SU-DHL-6 (cell line): ENCODE results near the gene ACBD3.

ENCODE experiments used
- H2AFZ ChIP-seq: fragments of 200-600 bp; sonication (generic); 2 replicates; pipeline ENCODE4 v1.6.1; 2014; ENCODE audit warnings: low read depth, mild to moderate bottlenecking, moderate library complexity, mixed read lengths, antibody characterized with exemption, low read length; ENCODE audit not compliant: severe bottlenecking
- H3F3A ChIP-seq: fragments of 200-600 bp; shearing (Covaris generic); 2 replicates; pipeline ENCODE4 v1.6.0; 2016; ENCODE audit warnings: antibody characterized with exemption, mild to moderate bottlenecking; ENCODE audit not compliant: insufficient read depth
- H3K27ac ChIP-seq: fragments of 200-600 bp; sonication (generic); 2 replicates; pipeline ENCODE4 v1.5.1; 2016; ENCODE audit warnings: low read depth, mild to moderate bottlenecking, low read length, moderate library complexity, mixed read lengths
- H3K27me3 ChIP-seq: fragments of 200-600 bp; sonication (generic), shearing (Covaris generic); 2 replicates; pipeline ENCODE4 v1.6.0; 2014; ENCODE audit warnings: mild to moderate bottlenecking, low read length
- H3K36me3 ChIP-seq: fragments of 200-600 bp; sonication (generic); 2 replicates; pipeline ENCODE4 v1.6.1; 2014; ENCODE audit warnings: mild to moderate bottlenecking, low read length, mixed read lengths
- H3K4me2 ChIP-seq: fragments of 300-600, 200-600 bp; shearing (Covaris generic), sonication (generic); 2 replicates; pipeline ENCODE4 v1.6.0; 2014; ENCODE audit warnings: low read length, low read depth, mild to moderate bottlenecking; ENCODE audit not compliant: poor library complexity, severe bottlenecking
- H3K4me3 ChIP-seq: fragments of 200-600 bp; sonication (generic); 2 replicates; pipeline ENCODE4 v1.5.1; 2014; ENCODE audit warnings: antibody characterized with exemption, low read length, mild to moderate bottlenecking, mixed read lengths; ENCODE audit not compliant: insufficient read depth, poor library complexity, severe bottlenecking
- H3K79me2 ChIP-seq: fragments of 200-600 bp; sonication (generic); 2 replicates; pipeline ENCODE4 v1.6.1; 2014; ENCODE audit warnings: mild to moderate bottlenecking, low read length, moderate library complexity; ENCODE audit not compliant: insufficient read depth
- H3K9ac ChIP-seq: fragments of 200-600 bp; sonication (generic); 2 replicates; pipeline ENCODE4 v1.7.0; 2014; ENCODE audit warnings: mild to moderate bottlenecking, low read length
- H3K9me2 ChIP-seq: fragments of 200-600 bp; sonication (generic); replicated peaks from 2 replicates; pipeline ENCODE4 v1.6.1; 2014; ENCODE audit warnings: low read length; ENCODE audit not compliant: insufficient read depth
- H3K9me3 ChIP-seq: fragments of 200-600 bp; sonication (generic); 2 replicates; pipeline ENCODE4 v1.6.1; 2014; ENCODE audit warnings: low read length, mixed read lengths; ENCODE audit not compliant: insufficient read depth
- H4K20me1 ChIP-seq: fragments of 200-600 bp; sonication (generic); 2 replicates; pipeline ENCODE4 v1.6.1; 2014; ENCODE audit warnings: low read depth, mild to moderate bottlenecking, antibody characterized with exemption, low read length, moderate library complexity, mixed read lengths
- CTCF ChIP-seq: fragments of 200-600 bp; sonication (generic); IDR thresholded peaks from one replicate; pipeline ENCODE4 v1.5.1; 2017; ENCODE audit warnings: antibody characterized with exemption, mild to moderate bottlenecking, low read length, moderate library complexity; ENCODE audit not compliant: insufficient read depth, poor library complexity, severe bottlenecking
- EZH2phosphoT487 ChIP-seq: fragments of 200-600 bp; sonication (generic), shearing (Covaris generic); conservative IDR thresholded peaks from 2 replicates; pipeline ENCODE4 v1.6.1; 2018; ENCODE audit warnings: mild to moderate bottlenecking, antibody characterized with exemption, low read length, moderate library complexity, mixed read lengths

ACBD3 gene

GRCh38 chr1:226117330-226117729, 69.2 kb downstream of the ACBD3 start:
- TF ChIP-seq EZH2phosphoT487 (no peak), CTCF (no peak)
- H3K9me3 ChIP-seq: no peaks in the 10 kb centered on the region
- no peaks in the 10 kb centered on the region for H3K27me3 ChIP-seq
- H4K20me1 ChIP-seq: no peaks in the 10 kb centered on the region
- no peaks in the 10 kb centered on the region for H3K36me3 ChIP-seq
- H2AFZ ChIP-seq: no peak overlapping the region
- H3K79me2 ChIP-seq: no peaks in the 10 kb centered on the region
- H3K27ac ChIP-seq: no peak overlapping the region
- H3K9ac ChIP-seq: no peak overlapping the region
- no peak overlapping the region for H3K4me3 ChIP-seq
- peaks cover 9% of the 10 kb centered on the region for H3F3A ChIP-seq
- no peaks in the 10 kb centered on the region for H3K9me2 ChIP-seq
- no peak overlapping the region for H3K4me2 ChIP-seq

- peaks cover 8% of the 10 kb centered on the region; the same call in 1 of the 2 replicates for H3F3A ChIP-seq
- TF ChIP-seq EZH2phosphoT487 (no peak), CTCF (no peak)
- no peak overlapping the region for H3K9ac ChIP-seq
- no peaks in the 10 kb centered on the region for H3K79me2 ChIP-seq
- no peak overlapping the region for H2AFZ ChIP-seq
- H4K20me1 ChIP-seq: no peaks in the 10 kb centered on the region
- H3K36me3 ChIP-seq: no peaks in the 10 kb centered on the region
- H3K27me3 ChIP-seq: no peaks in the 10 kb centered on the region
- H3K4me3 ChIP-seq: no peak overlapping the region
- H3K9me3 ChIP-seq: no peaks in the 10 kb centered on the region
- no peaks in the 10 kb centered on the region for H3K9me2 ChIP-seq
- no peak overlapping the region for H3K4me2 ChIP-seq
- no peak overlapping the region for H3K27ac ChIP-seq
These were observed 69.9 kb downstream of the ACBD3 start for GRCh38 chr1:226116673-226117072.

GRCh38 chr1:226112626-226113025, 73.9 kb downstream of the ACBD3 start:
- Histone ChIP-seq H3F3A (peaks cover 21% of the 10 kb centered on the region), H3K4me2 (no peak overlapping the region), H3K9ac (no peak overlapping the region), H3K79me2 (no peaks in the 10 kb centered on the region), H2AFZ (no peak overlapping the region), H3K4me3 (no peak overlapping the region), H3K9me3 (no peaks in the 10 kb centered on the region), H3K9me2 (no peaks in the 10 kb centered on the region), H3K36me3 (no peaks in the 10 kb centered on the region), H3K27ac (no peak overlapping the region), H3K27me3 (no peaks in the 10 kb centered on the region), H4K20me1 (no peaks in the 10 kb centered on the region)
- TF ChIP-seq CTCF (no peak), EZH2phosphoT487 (no peak)

GRCh38 chr1:226111883-226112261, 74.7 kb downstream of the ACBD3 start:
- Histone ChIP-seq H3F3A (peaks cover 25% of the 10 kb centered on the region), H3K9me3 (no peaks in the 10 kb centered on the region), H3K79me2 (no peaks in the 10 kb centered on the region), H3K27me3 (no peaks in the 10 kb centered on the region), H3K9me2 (no peaks in the 10 kb centered on the region), H2AFZ (no peak overlapping the region), H3K4me3 (no peak overlapping the region), H3K36me3 (no peaks in the 10 kb centered on the region), H3K4me2 (no peak overlapping the region), H3K9ac (no peak overlapping the region), H3K27ac (no peak overlapping the region), H4K20me1 (no peaks in the 10 kb centered on the region)
- TF ChIP-seq CTCF: no peak
- no peak for TF ChIP-seq EZH2phosphoT487
